DND-41 (cell line): ENCODE results near the gene PIEZO2.

ENCODE experiments used
- CTCF ChIP-seq: IDR thresholded peaks from 2 replicates; pipeline ENCODE4 v1.5.1; 2012; ENCODE audit warnings: borderline replicate concordance, low read length, moderate library complexity, mild to moderate bottlenecking; ENCODE audit not compliant: poor library complexity, severe bottlenecking; ENCODE audit errors: extremely low read depth
- EZH2 ChIP-seq: IDR thresholded peaks from 3 replicates; pipeline ENCODE4 v1.6.1; 2012; ENCODE audit warnings: borderline replicate concordance, low read depth, mild to moderate bottlenecking, moderate library complexity, low read length, inconsistent platforms; ENCODE audit not compliant: severe bottlenecking

- TF ChIP-seq CTCF, result no peak
- TF ChIP-seq EZH2, result no peak
These were observed 357.2 kb downstream of the PIEZO2 start for GRCh38 chr18:10792181-10792580.
